Kidney epithelial cell (primary cell): Measurements from ENCODE around the gene FBN1. TPM values are rescaled to one million over a fixed set of nuclear protein-coding genes. Genes with fewer than 3 reads are reported as not detected.

Experiments
- DNase-seq: peaks from one replicate; pipeline ENCODE4 v3.0.0-alpha.2; 2010; ENCODE audit warnings: low read depth
- H3K27me3 ChIP-seq: 2 replicates; pipeline ENCODE4 v1.6.0; 2011; ENCODE audit warnings: low read length; ENCODE audit not compliant: control insufficient read depth, insufficient read depth
- H3K36me3 ChIP-seq: 2 replicates; pipeline ENCODE4 v1.5.1; 2011; ENCODE audit warnings: low read length; ENCODE audit not compliant: control insufficient read depth, insufficient read depth
- H3K4me3 ChIP-seq: 2 replicates; pipeline ENCODE4 v1.5.1; 2011; ENCODE audit warnings: low read depth, mild to moderate bottlenecking, control low read depth, low read length
- CTCF ChIP-seq: IDR thresholded peaks from 2 replicates; pipeline ENCODE4 v1.5.1; 2011; ENCODE audit warnings: mild to moderate bottlenecking, moderate library complexity, low read length, control low read depth, inconsistent platforms; ENCODE audit not compliant: insufficient read depth, poor library complexity, severe bottlenecking
- total RNA-seq: library from RNA; depleted of rRNA; stranded (reverse); fragments of >200 nt; gene quantifications from 2 replicates; pipeline ENCODE4 v1.2.3, GENCODE V29; 2015

FBN1 gene
- total RNA-seq, 1 donor from 2014 or later = 35.9 TPM

GRCh38 chr15:48643776-48644466 is 1.6 kb downstream of the FBN1 start:
- TF ChIP-seq CTCF = no peak
- Histone ChIP-seq H3K4me3 (peak overlapping the region; percentile 89), H3K27me3 (no peaks in the 10 kb centered on the region), H3K36me3 (no peaks in the 10 kb centered on the region)
- DNase-seq = no peak

DNA sequence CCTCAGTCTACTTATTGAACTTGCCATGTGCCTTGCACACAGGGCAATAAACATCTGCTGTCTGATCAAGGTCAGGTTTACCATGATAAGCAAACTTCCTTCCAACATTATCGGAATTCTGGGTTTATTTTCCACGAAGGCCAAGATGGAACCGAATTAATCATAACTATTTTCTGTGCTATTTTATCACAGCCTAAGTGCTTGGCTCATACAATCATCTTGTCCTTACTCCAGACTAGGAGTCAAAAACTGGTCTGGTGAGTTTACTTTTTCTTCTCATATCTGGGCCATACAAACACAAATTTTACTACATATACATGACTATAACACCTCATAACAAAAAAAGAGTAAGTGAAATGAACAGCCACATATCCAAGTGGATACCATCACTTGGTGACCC is 2.3 kb downstream of the FBN1 start:
- H3K4me3 ChIP-seq = peak overlapping the region; percentile 89
- no peak for DNase-seq

GRCh38 chr15:48642795-48643194 is 2.7 kb downstream of the FBN1 start:
- no peak for DNase-seq
- Histone ChIP-seq H3K36me3 (no peaks in the 10 kb centered on the region), H3K4me3 (peak overlapping the region; percentile 89), H3K27me3 (no peaks in the 10 kb centered on the region)
- no peak for TF ChIP-seq CTCF

More for the DNA sequence above, 2.3 kb downstream of the FBN1 start:
- no peaks in the 10 kb centered on the region for H3K36me3 ChIP-seq
- no peak for TF ChIP-seq CTCF
- no peaks in the 10 kb centered on the region for H3K27me3 ChIP-seq

DNA sequence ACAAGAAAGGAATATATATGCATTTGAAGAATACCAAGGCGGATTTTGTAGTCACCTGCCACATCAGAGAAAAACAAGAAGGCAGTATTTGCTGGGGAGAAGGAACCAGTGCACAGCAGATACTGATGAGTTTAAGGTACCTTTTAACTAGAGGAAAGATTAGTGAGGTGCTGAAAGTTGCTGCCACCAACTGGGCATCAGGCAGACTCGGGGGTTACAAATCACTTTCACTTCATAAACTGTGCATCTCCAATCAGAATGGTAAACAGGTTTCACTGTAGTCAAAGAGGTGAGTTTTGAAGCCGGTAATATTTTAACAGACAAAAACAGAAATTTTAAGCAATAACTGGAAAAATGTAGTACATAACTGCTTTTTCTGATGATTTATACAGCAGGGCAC is 4.1 kb downstream of the FBN1 start:
- no peak for DNase-seq
- no peak overlapping the region for H3K4me3 ChIP-seq
- TF ChIP-seq CTCF = peak; percentile 46
- H3K27me3 ChIP-seq = no peaks in the 10 kb centered on the region
- H3K36me3 ChIP-seq = no peaks in the 10 kb centered on the region

DNA sequence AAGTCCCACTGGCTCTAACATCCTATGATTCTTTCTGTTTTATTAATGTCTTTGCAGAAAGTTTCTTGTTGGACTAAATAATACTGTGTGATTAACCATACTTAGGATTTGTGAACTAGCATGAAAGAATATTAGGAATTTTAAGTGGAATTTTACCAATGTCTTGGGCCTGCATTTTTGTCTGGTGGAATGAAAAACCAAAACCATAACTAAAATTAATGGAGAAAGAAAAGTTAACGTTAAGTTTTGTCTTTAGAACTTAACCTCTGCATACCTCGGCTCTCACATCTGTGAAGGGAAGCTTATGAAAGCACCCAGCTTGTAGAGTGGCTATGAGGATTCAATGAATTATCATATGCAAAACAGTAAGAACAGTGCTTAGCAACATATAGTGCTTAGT is 6.5 kb downstream of the FBN1 start:
- Histone ChIP-seq H3K36me3 (no peaks in the 10 kb centered on the region), H3K27me3 (no peaks in the 10 kb centered on the region), H3K4me3 (no peak overlapping the region)
- TF ChIP-seq CTCF = no peak
- DNase-seq = no peak

- Histone ChIP-seq H3K36me3 (no peaks in the 10 kb centered on the region), H3K4me3 (no peak overlapping the region), H3K27me3 (no peaks in the 10 kb centered on the region)
- TF ChIP-seq CTCF = no peak
- no peak for DNase-seq
Observed at GRCh38 chr15:48637639-48638038, 7.9 kb downstream of the FBN1 start.
